IMR-90 (cell line): Measurements from ENCODE around the gene ANKRD44.
A peak's percentile ranks its signal among the peaks of the same experiment; 100 is the strongest.

Source experiments
- CTCF ChIP-seq: conservative IDR thresholded peaks from 2 replicates; pipeline ENCODE4 v1.5.1; 2012; ENCODE audit warnings: mild to moderate bottlenecking, low read depth, low read length, improper control_type of control experiment
- FOS ChIP-seq: fragments of 150-350 bp; IDR thresholded peaks from 2 replicates; pipeline ENCODE4 v1.6.1; 2016; ENCODE audit warnings: low read depth, low read length
- POLR2A ChIP-seq: IDR thresholded peaks from 2 replicates; pipeline ENCODE4 v1.6.1; 2012; ENCODE audit warnings: mild to moderate bottlenecking, low read depth, low read length

- TF ChIP-seq CTCF (peak; percentile 66), FOS (no peak), POLR2A (no peak)
Observed at GRCh38 chr2:197191177-197191939, 119.2 kb downstream of the ANKRD44 start.
